ENCODE results near the gene NGDN. TPM values are rescaled to one million over a fixed set of nuclear protein-coding genes. Genes with fewer than 3 reads are reported as not detected.

Gene NGDN
- total RNA-seq, 1 experiment from 2014 or later: 42.0 TPM

- no peak overlapping the region for H3K9ac ChIP-seq (ENCODE audit: low read length)
- intact Hi-C loops (cut with micrococcal nuclease): no loop called here
- POLR2A ChIA-PET: no interaction called here
Measured at GRCh38 chr14:23444314-23444713, 25.2 kb upstream of the NGDN start.

More at GRCh38 chr14:23444314-23444713, 25.2 kb upstream of the NGDN start:
- no peaks in the 10 kb centered on the region for H3K4me1 ChIP-seq (ENCODE audit: control insufficient read depth in 1 of 2, insufficient read depth in 2 of 2, low read length in 2 of 2)
- H3K36me3 ChIP-seq (ENCODE audit: control insufficient read depth in 1 of 2, insufficient read depth in 2 of 2, low read length in 2 of 2): no peaks in the 10 kb centered on the region
- RAD21 ChIA-PET (ENCODE audit: low non-redundant PET in 1 of 2, low total read pairs in 2 of 2, uncharacterized antibody in 2 of 2, unreplicated experiment in 2 of 2): no interaction called here
- peaks cover 6% of the 10 kb centered on the region; the same call in 1 of the 2 replicates for H3K27me3 ChIP-seq (ENCODE audit: insufficient read depth, low read length)
- no peak for DNase-seq (ENCODE audit: low read depth, low spot score)
- no peaks in the 10 kb centered on the region for H3K9me3 ChIP-seq (ENCODE audit: control insufficient read depth in 1 of 2, insufficient read depth in 1 of 2, low read depth in 1 of 2, low read length in 2 of 2)
- no peak for ATAC-seq
- H3K4me2 ChIP-seq (ENCODE audit: low read length): no peak overlapping the region
- H3K4me3 ChIP-seq (replicated peaks in 1 of 2; ENCODE audit: low read depth in 1 of 2, low read length in 2 of 2): no peak overlapping the region
- CTCF ChIA-PET: interaction anchor here (1.9 kb wide), 1 partner anchor 13 kb away, joined by 5 read pairs; no protein-coding TSS in a partner anchor
- H2AFZ ChIP-seq (ENCODE audit: low read depth, low read length, poor library complexity, severe bottlenecking): no peak overlapping the region
- H3K27ac ChIP-seq (ENCODE audit: low read depth, low read length): no peak overlapping the region
- TF ChIP-seq, protein P1, sequence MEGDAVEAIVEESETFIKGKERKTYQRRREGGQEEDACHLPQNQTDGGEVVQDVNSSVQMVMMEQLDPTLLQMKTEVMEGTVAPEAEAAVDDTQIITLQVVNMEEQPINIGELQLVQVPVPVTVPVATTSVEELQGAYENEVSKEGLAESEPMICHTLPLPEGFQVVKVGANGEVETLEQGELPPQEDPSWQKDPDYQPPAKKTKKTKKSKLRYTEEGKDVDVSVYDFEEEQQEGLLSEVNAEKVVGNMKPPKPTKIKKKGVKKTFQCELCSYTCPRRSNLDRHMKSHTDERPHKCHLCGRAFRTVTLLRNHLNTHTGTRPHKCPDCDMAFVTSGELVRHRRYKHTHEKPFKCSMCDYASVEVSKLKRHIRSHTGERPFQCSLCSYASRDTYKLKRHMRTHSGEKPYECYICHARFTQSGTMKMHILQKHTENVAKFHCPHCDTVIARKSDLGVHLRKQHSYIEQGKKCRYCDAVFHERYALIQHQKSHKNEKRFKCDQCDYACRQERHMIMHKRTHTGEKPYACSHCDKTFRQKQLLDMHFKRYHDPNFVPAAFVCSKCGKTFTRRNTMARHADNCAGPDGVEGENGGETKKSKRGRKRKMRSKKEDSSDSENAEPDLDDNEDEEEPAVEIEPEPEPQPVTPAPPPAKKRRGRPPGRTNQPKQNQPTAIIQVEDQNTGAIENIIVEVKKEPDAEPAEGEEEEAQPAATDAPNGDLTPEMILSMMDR (IDR thresholded peaks at IDR 0.05 in 2 of 3, conservative IDR thresholded peaks at IDR 0.05 in 1 of 3; ENCODE audit: borderline replicate concordance in 1 of 3, insufficient read depth in 1 of 3, low read depth in 2 of 3, low read length in 2 of 3): no peak
- TF ChIP-seq SIN3A (IDR thresholded peaks at IDR 0.05; ENCODE audit: low read depth) (no peak), EZH2 (IDR thresholded peaks at IDR 0.05) (no peak), RAD21 (IDR thresholded peaks at IDR 0.05; ENCODE audit: low read depth) (no peak), YY1 (IDR thresholded peaks at IDR 0.05; ENCODE audit: extremely low read depth, insufficient replicate concordance, low read depth, low read length) (no peak), ZNF274 (IDR thresholded peaks at IDR 0.05; ENCODE audit: low read depth, low read length) (no peak), JUND (IDR thresholded peaks at IDR 0.05) (no peak), ZFX (IDR thresholded peaks at IDR 0.05) (no peak), SP1 (IDR thresholded peaks at IDR 0.05; ENCODE audit: low read depth) (no peak), POLR2AphosphoS5 (IDR thresholded peaks at IDR 0.05; ENCODE audit: low read depth, low read length) (no peak), TCF7L2 (IDR thresholded peaks at IDR 0.05; ENCODE audit: borderline replicate concordance, extremely low read depth, insufficient read depth, insufficient read length) (no peak), CBX3 (IDR thresholded peaks at IDR 0.05; ENCODE audit: low read depth) (no peak), CEBPB (IDR thresholded peaks at IDR 0.05; ENCODE audit: low read depth) (no peak), SRF (IDR thresholded peaks at IDR 0.05; ENCODE audit: low read depth) (no peak), FOSL1 (IDR thresholded peaks at IDR 0.05; ENCODE audit: low read depth) (no peak), POLR2A (IDR thresholded peaks at IDR 0.05; ENCODE audit: borderline replicate concordance, extremely low read depth, insufficient read depth, insufficient read length) (no peak), EZH2phosphoT487 (IDR thresholded peaks at IDR 0.05; ENCODE audit: borderline replicate concordance) (no peak)
- TF ChIP-seq, protein P2, sequence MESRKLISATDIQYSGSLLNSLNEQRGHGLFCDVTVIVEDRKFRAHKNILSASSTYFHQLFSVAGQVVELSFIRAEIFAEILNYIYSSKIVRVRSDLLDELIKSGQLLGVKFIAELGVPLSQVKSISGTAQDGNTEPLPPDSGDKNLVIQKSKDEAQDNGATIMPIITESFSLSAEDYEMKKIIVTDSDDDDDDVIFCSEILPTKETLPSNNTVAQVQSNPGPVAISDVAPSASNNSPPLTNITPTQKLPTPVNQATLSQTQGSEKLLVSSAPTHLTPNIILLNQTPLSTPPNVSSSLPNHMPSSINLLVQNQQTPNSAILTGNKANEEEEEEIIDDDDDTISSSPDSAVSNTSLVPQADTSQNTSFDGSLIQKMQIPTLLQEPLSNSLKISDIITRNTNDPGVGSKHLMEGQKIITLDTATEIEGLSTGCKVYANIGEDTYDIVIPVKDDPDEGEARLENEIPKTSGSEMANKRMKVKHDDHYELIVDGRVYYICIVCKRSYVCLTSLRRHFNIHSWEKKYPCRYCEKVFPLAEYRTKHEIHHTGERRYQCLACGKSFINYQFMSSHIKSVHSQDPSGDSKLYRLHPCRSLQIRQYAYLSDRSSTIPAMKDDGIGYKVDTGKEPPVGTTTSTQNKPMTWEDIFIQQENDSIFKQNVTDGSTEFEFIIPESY (IDR thresholded peaks at IDR 0.05; ENCODE audit: extremely low read depth, insufficient replicate concordance, low read length): no peak
- TF ChIP-seq, protein P3, sequence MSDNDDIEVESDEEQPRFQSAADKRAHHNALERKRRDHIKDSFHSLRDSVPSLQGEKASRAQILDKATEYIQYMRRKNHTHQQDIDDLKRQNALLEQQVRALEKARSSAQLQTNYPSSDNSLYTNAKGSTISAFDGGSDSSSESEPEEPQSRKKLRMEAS (IDR thresholded peaks at IDR 0.05): no peak
- TF ChIP-seq, protein P4, sequence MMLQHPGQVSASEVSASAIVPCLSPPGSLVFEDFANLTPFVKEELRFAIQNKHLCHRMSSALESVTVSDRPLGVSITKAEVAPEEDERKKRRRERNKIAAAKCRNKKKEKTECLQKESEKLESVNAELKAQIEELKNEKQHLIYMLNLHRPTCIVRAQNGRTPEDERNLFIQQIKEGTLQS (IDR thresholded peaks at IDR 0.05): no peak
- BruUV-seq (replicated peaks): no TSS peak
- no peaks in the 10 kb centered on the region for H4K20me1 ChIP-seq (ENCODE audit: insufficient read depth)
- no peaks in the 10 kb centered on the region for H3K79me2 ChIP-seq (ENCODE audit: insufficient read depth, low read length)
- H3K9me2 ChIP-seq (ENCODE audit: insufficient read depth): no peaks in the 10 kb centered on the region

All from HCT116 (cell line).